HG03575 (cell line): ENCODE measurements around the gene NCOA1.
"Not testable (repeated sequence)": the region's sequence is repeated elsewhere in the genome, so short reads cannot be mapped to it uniquely, and the experiment has no call there.

Experiments used
- ATAC-seq: cut with Tn5 transposase; IDR thresholded peaks from one replicate; pipeline ENCODE4 v1.9.1; 2021; ENCODE audit not compliant: unreplicated experiment, insufficient number of reproducible peaks, low FRiP score; ENCODE audit errors: extremely low read depth

The NCOA1 gene

GRCh38 chr2:24472416-24472815 lies 18.6 kb upstream of the NCOA1 start:
- no peak for ATAC-seq

GRCh38 chr2:24473626-24474025 lies 17.4 kb upstream of the NCOA1 start:
- ATAC-seq = no peak

GRCh38 chr2:24474053-24474452 lies 17.0 kb upstream of the NCOA1 start:
- no peak for ATAC-seq

GRCh38 chr2:24477229-24477628 lies 13.8 kb upstream of the NCOA1 start:
- ATAC-seq = no peak

GRCh38 chr2:24478243-24478642 lies 12.8 kb upstream of the NCOA1 start:
- no peak for ATAC-seq

GRCh38 chr2:24480245-24480644 lies 10.8 kb upstream of the NCOA1 start:
- no peak for ATAC-seq

GRCh38 chr2:24482251-24482971 lies 8.6 kb upstream of the NCOA1 start:
- no peak for ATAC-seq

GRCh38 chr2:24482972-24483300 lies 8.1 kb upstream of the NCOA1 start:
- no peak for ATAC-seq

GRCh38 chr2:24484677-24485076 lies 6.4 kb upstream of the NCOA1 start:
- not testable (repeated sequence) for ATAC-seq

GRCh38 chr2:24485197-24485596 lies 5.9 kb upstream of the NCOA1 start:
- no peak for ATAC-seq

- no peak for ATAC-seq
These were observed 4.3 kb upstream of the NCOA1 start for GRCh38 chr2:24486636-24487205.

- no peak for ATAC-seq
These were observed 1.4 kb upstream of the NCOA1 start for GRCh38 chr2:24489465-24490180.

GRCh38 chr2:24490181-24490689 lies 819 bp upstream of the NCOA1 start:
- no peak for ATAC-seq

GRCh38 chr2:24491542-24492420 lies 727 bp downstream of the NCOA1 start:
- ATAC-seq = no peak

GRCh38 chr2:24492421-24493279 lies 1.6 kb downstream of the NCOA1 start:
- ATAC-seq = no peak

GRCh38 chr2:24493713-24494112 lies 2.7 kb downstream of the NCOA1 start:
- ATAC-seq = no peak

- ATAC-seq = no peak
These were observed 3.4 kb downstream of the NCOA1 start for GRCh38 chr2:24494410-24494809.

GRCh38 chr2:24495451-24495850 lies 4.4 kb downstream of the NCOA1 start:
- ATAC-seq = no peak
